ENCODE results near the gene GINS2. TPM values are rescaled to one million over a fixed set of nuclear protein-coding genes. Genes with fewer than 3 reads are reported as not detected.
A peak's percentile ranks its signal among the peaks of the same experiment; 100 is the strongest.

Gene GINS2
- total RNA-seq, 3 donors from 2014 or later (not counting 1 experiment from before 2014, with no cell fraction given): 0.73 to 2.6 (median 0.89) TPM

GRCh38 chr16:85628265-85628556 lies 60.5 kb downstream of the GINS2 start:
- peaks cover 8% of the 10 kb centered on the region for H3K36me3 ChIP-seq (ENCODE audit: control insufficient read depth, insufficient read depth, low read length)
- Mint-ChIP-seq H3K4me3 (no peak overlapping the region), H3K4me1 (peaks cover 51 to 77% of the 10 kb centered on the region in 2 donors)

GRCh38 chr16:85627526-85628264 lies 61.1 kb downstream of the GINS2 start:
- Mint-ChIP-seq H3K36me3 (no peaks in the 10 kb centered on the region), H3K4me3 (peak overlapping the region; percentile 60), H3K27me3 (ENCODE audit: low read depth in 2 of 2) (no peaks in the 10 kb centered on the region), H3K4me1 (peaks cover 56 to 82% of the 10 kb centered on the region in 2 donors), H3K9me3 (no peaks in the 10 kb centered on the region), H3K27ac (peak overlapping the region; percentile 77 to 88)
- H3K4me3 ChIP-seq (ENCODE audit: low read length): no peak overlapping the region
- H3K9me3 ChIP-seq (ENCODE audit: control insufficient read depth, insufficient read depth, low read length): peaks cover 13% of the 10 kb centered on the region
- DNase-seq (no peak), ATAC-seq (no peak)
- 86% methylated on average over 30 of the region's 30 CpGs for WGBS (ENCODE audit: insufficient coverage)
- no peaks in the 10 kb centered on the region for H3K27me3 ChIP-seq (ENCODE audit: control insufficient read depth, insufficient read depth, low read length)
- no peak overlapping the region for H3K27ac ChIP-seq (ENCODE audit: low read length)
- intact Hi-C loops (cut with micrococcal nuclease): no loop called here
- peaks cover 83% of the 10 kb centered on the region for H3K4me1 ChIP-seq (ENCODE audit: control insufficient read depth, insufficient read depth, low read length)
- peaks cover 8% of the 10 kb centered on the region for H3K36me3 ChIP-seq (ENCODE audit: control insufficient read depth, insufficient read depth, low read length)
- no peak for TF ChIP-seq CTCF (IDR thresholded peaks at IDR 0.05)

More at GRCh38 chr16:85628265-85628556, 60.5 kb downstream of the GINS2 start:
- intact Hi-C loops (cut with micrococcal nuclease): no loop called here
- H3K27ac ChIP-seq (ENCODE audit: low read length): no peak overlapping the region
- ATAC-seq: no peak
- no peaks in the 10 kb centered on the region for H3K9me3 Mint-ChIP-seq
- no peaks in the 10 kb centered on the region for H3K27me3 Mint-ChIP-seq (ENCODE audit: low read depth in 2 of 2)
- peaks cover 82% of the 10 kb centered on the region for H3K4me1 ChIP-seq (ENCODE audit: control insufficient read depth, insufficient read depth, low read length)
- no peak for TF ChIP-seq CTCF (IDR thresholded peaks at IDR 0.05)
- H3K27ac Mint-ChIP-seq: peak overlapping the region; percentile 63 to 77
- DNase-seq: no peak
- no peaks in the 10 kb centered on the region for H3K27me3 ChIP-seq (ENCODE audit: control insufficient read depth, insufficient read depth, low read length)
- no peak overlapping the region for H3K4me3 ChIP-seq (ENCODE audit: low read length)
- H3K36me3 Mint-ChIP-seq: no peaks in the 10 kb centered on the region
- peaks cover 13% of the 10 kb centered on the region for H3K9me3 ChIP-seq (ENCODE audit: control insufficient read depth, insufficient read depth, low read length)
- WGBS (ENCODE audit: insufficient coverage): 96% methylated on average over 5 of the region's 5 CpGs

- H3K36me3 Mint-ChIP-seq: no peaks in the 10 kb centered on the region
- peak overlapping the region; percentile 60 for H3K4me3 Mint-ChIP-seq
- H3K27ac Mint-ChIP-seq: peak overlapping the region; percentile 60 to 88
- H3K27me3 Mint-ChIP-seq (ENCODE audit: low read depth in 2 of 2): no peaks in the 10 kb centered on the region
- H3K36me3 ChIP-seq (ENCODE audit: control insufficient read depth, insufficient read depth, low read length): peaks cover 8% of the 10 kb centered on the region
- H3K4me3 ChIP-seq (ENCODE audit: low read length): no peak overlapping the region
- H3K27me3 ChIP-seq (ENCODE audit: control insufficient read depth, insufficient read depth, low read length): no peaks in the 10 kb centered on the region
- DNase-seq: peak in 1 of 2 donors; percentile 31
- ATAC-seq: peak in 2 of 3 donors; percentile 45 to 56
- TF ChIP-seq CTCF (IDR thresholded peaks at IDR 0.05): no peak
- H3K27ac ChIP-seq (ENCODE audit: low read length): no peak overlapping the region
- H3K9me3 Mint-ChIP-seq: no peaks in the 10 kb centered on the region
- H3K4me1 ChIP-seq (ENCODE audit: control insufficient read depth, insufficient read depth, low read length): peaks cover 81% of the 10 kb centered on the region
- H3K9me3 ChIP-seq (ENCODE audit: control insufficient read depth, insufficient read depth, low read length): peaks cover 13% of the 10 kb centered on the region
- intact Hi-C loops (cut with micrococcal nuclease): no loop called here
- 6% methylated on average over 8 of the region's 8 CpGs for WGBS (ENCODE audit: insufficient coverage)
- H3K4me1 Mint-ChIP-seq: peaks cover 63 to 85% of the 10 kb centered on the region in 2 donors
Measured at GRCh38 chr16:85627089-85627488, 61.7 kb downstream of the GINS2 start.

Other genes starting within 250 kb of the GINS2 start
- gene GSE1, start 75.6 kb downstream of the GINS2 start, total RNA-seq: 100 to 1,000 TPM; 232 to 277 (median 233) TPM
- 1 to 10 TPM in 2 of 3 donors, under 1 TPM in 1; 0.71 to 2.2 (median 1.8) TPM for gene C16orf74, start 62.1 kb upstream of the GINS2 start, total RNA-seq
- 10 to 100 TPM; 21.2 to 26.4 (median 24.1) TPM for gene EMC8, start 110.6 kb upstream of the GINS2 start, total RNA-seq
- 100 to 1,000 TPM; 338 to 422 (median 410) TPM for gene COX4I1, start 110.7 kb upstream of the GINS2 start, total RNA-seq
- gene IRF8, start 210.2 kb upstream of the GINS2 start, total RNA-seq: 100 to 1,000 TPM; 101 to 167 (median 122) TPM

All from natural killer cell (primary cell).